ENCODE results near the gene ABCB8.
"Not testable (repeated sequence)": the region's sequence is repeated elsewhere in the genome, so short reads cannot be mapped to it uniquely, and the experiment has no call there.

ABCB8 gene

GRCh38 chr7:151038951-151039849, 10.9 kb downstream of the ABCB8 start:
- no peak for FAIRE-seq

- FAIRE-seq = no peak
These were observed 11.7 kb downstream of the ABCB8 start for GRCh38 chr7:151039850-151040548.

GRCh38 chr7:151040616-151041375, 12.5 kb downstream of the ABCB8 start:
- no peak for FAIRE-seq

- FAIRE-seq = not testable (repeated sequence)
These were observed 15.2 kb downstream of the ABCB8 start for GRCh38 chr7:151043449-151043848.

- FAIRE-seq = no peak
These were observed 15.7 kb downstream of the ABCB8 start for GRCh38 chr7:151043959-151044358.

- FAIRE-seq = no peak
These were observed 17.0 kb downstream of the ABCB8 start for GRCh38 chr7:151045262-151045661.

GRCh38 chr7:151045967-151046366, 17.7 kb downstream of the ABCB8 start:
- FAIRE-seq = no peak

GRCh38 chr7:151046603-151047573, 18.6 kb downstream of the ABCB8 start:
- no peak for FAIRE-seq

GRCh38 chr7:151047976-151048815, 19.9 kb downstream of the ABCB8 start, which contains the start of gene ASIC3:
Gene ASIC3 (plus strand): TSS chr7:151048531. CDS start chr7:151048886, 355 bp downstream.
- FAIRE-seq = no peak

GRCh38 chr7:151048911-151049463, 20.7 kb downstream of the ABCB8 start:
- FAIRE-seq = no peak

- FAIRE-seq = no peak
These were observed 22.9 kb downstream of the ABCB8 start for GRCh38 chr7:151051108-151051507.

GRCh38 chr7:151053096-151053495, 24.8 kb downstream of the ABCB8 start:
- FAIRE-seq = no peak

GRCh38 chr7:151053751-151054150, 25.5 kb downstream of the ABCB8 start:
- FAIRE-seq = no peak

- FAIRE-seq = no peak
These were observed 28.0 kb downstream of the ABCB8 start for GRCh38 chr7:151056283-151056665.

GRCh38 chr7:151056666-151057505, 28.6 kb downstream of the ABCB8 start:
- FAIRE-seq = no peak

- no peak for FAIRE-seq
These were observed 29.3 kb downstream of the ABCB8 start, which contains the start of gene CDK5 for GRCh38 chr7:151057506-151057988. Gene CDK5 (minus strand): TSS chr7:151057897. CDS start chr7:151057848, 49 bp downstream.

GRCh38 chr7:151057989-151058780, 29.9 kb downstream of the ABCB8 start:
- FAIRE-seq = no peak

- no peak for FAIRE-seq
These were observed 30.6 kb downstream of the ABCB8 start for GRCh38 chr7:151058781-151059366.
